Neural progenitor cell (in vitro differentiated cells): ENCODE measurements around the gene TUBB3. TPM values are rescaled to one million over a fixed set of nuclear protein-coding genes. Genes with fewer than 3 reads are reported as not detected.

Experiments
- DNase-seq: peaks from one replicate; pipeline ENCODE4 v3.0.0-alpha.2; 2016; ENCODE audit warnings: low spot score
- H2AFZ ChIP-seq: fragments of 200-600 bp; sonication (generic); replicated peaks from 2 replicates; pipeline ENCODE4 v1.6.1; 2016; ENCODE audit warnings: antibody characterized with exemption
- H3F3A ChIP-seq: fragments of 200-600 bp; sonication (generic); 2 replicates; pipeline ENCODE4 v1.6.1; 2016; ENCODE audit warnings: antibody characterized with exemption, low read depth
- H3K27ac ChIP-seq: fragments of 200-600 bp; sonication (generic); 2 replicates; pipeline ENCODE4 v1.5.1; 2016; ENCODE audit warnings: mild to moderate bottlenecking
- H3K27me3 ChIP-seq: fragments of 200-600 bp; sonication (generic); 2 replicates; pipeline ENCODE4 v1.6.1; 2016; ENCODE audit warnings: mild to moderate bottlenecking, moderate library complexity
- H3K36me3 ChIP-seq: fragments of 200-600 bp; sonication (generic); 2 replicates; pipeline ENCODE4 v1.5.1; 2016
- H3K4me1 ChIP-seq: fragments of 200-600 bp; sonication (generic); 2 replicates; pipeline ENCODE4 v1.6.1; 2016; ENCODE audit warnings: mixed run types
- H3K4me2 ChIP-seq: fragments of 200-600 bp; sonication (generic); 2 replicates; pipeline ENCODE4 v1.6.1; 2016
- H3K4me3 ChIP-seq: fragments of 200-600 bp; sonication (generic); 2 replicates; pipeline ENCODE4 v1.5.1; 2016
- H3K79me2 ChIP-seq: fragments of 200-600 bp; sonication (generic); 2 replicates; pipeline ENCODE4 v1.6.1; 2016; ENCODE audit warnings: low read depth
- H3K9ac ChIP-seq: fragments of 200-600 bp; sonication (generic); 2 replicates; pipeline ENCODE4 v1.6.1; 2016
- H3K9me3 ChIP-seq: fragments of 200-600 bp; sonication (generic); 2 replicates; pipeline ENCODE4 v1.5.1; 2016; ENCODE audit warnings: low read depth
- H4K20me1 ChIP-seq: fragments of 200-600 bp; sonication (generic); 2 replicates; pipeline ENCODE4 v1.6.1; 2016; ENCODE audit warnings: low read depth
- H3K27ac Mint-ChIP-seq: 3 replicates; pipeline ENCODE4 v1.8.0; 2021; ENCODE audit warnings: mixed read lengths
- H3K27me3 Mint-ChIP-seq: 2 replicates; pipeline ENCODE4 v1.8.0; 2022; ENCODE audit warnings: low read depth, mild to moderate bottlenecking, inconsistent platforms, moderate library complexity, mixed read lengths; ENCODE audit not compliant: insufficient read depth
- H3K36me3 Mint-ChIP-seq: 3 replicates; pipeline ENCODE4 v1.8.0; 2021; ENCODE audit warnings: mixed read lengths
- H3K4me1 Mint-ChIP-seq: 3 replicates; pipeline ENCODE4 v1.8.0; 2021; ENCODE audit warnings: mixed read lengths
- H3K4me3 Mint-ChIP-seq: 3 replicates; pipeline ENCODE4 v1.8.0; 2021; ENCODE audit warnings: mild to moderate bottlenecking, moderate library complexity, mixed read lengths
- H3K9me3 Mint-ChIP-seq: 3 replicates; pipeline ENCODE4 v1.8.0; 2020; ENCODE audit warnings: mixed read lengths
- CTCF ChIP-seq: fragments of 200-600 bp; sonication (generic); IDR thresholded peaks from 2 replicates; pipeline ENCODE4 v1.5.1; 2017; ENCODE audit warnings: antibody characterized with exemption, mild to moderate bottlenecking
- EZH2 ChIP-seq: fragments of 200-600 bp; sonication (generic); IDR thresholded peaks from 2 replicates; pipeline ENCODE4 v1.6.1; 2017; ENCODE audit warnings: antibody characterized with exemption, mild to moderate bottlenecking, moderate library complexity
- EZH2phosphoT487 ChIP-seq: fragments of 200-600 bp; sonication (generic); IDR thresholded peaks from 2 replicates; pipeline ENCODE4 v1.6.1; 2017; ENCODE audit warnings: antibody characterized with exemption
- total RNA-seq: library from RNA; depleted of rRNA; stranded (reverse); fragments of >200 nt; gene quantifications from 2 replicates; pipeline ENCODE4 v1.2.3, GENCODE V29; 2015; ENCODE audit warnings: low replicate concordance

TUBB3 gene
- total RNA-seq, 1 donor from 2014 or later: 41.4 TPM

GRCh38 chr16:89915303-89916232 is 7.6 kb upstream of the TUBB3 start:
- no peak for TF ChIP-seq EZH2phosphoT487
- TF ChIP-seq EZH2: no peak
- no peak for TF ChIP-seq CTCF
- H3K9ac ChIP-seq: no peak overlapping the region
- no peak overlapping the region for H3K4me3 Mint-ChIP-seq
- no peak overlapping the region for H2AFZ ChIP-seq
- peaks cover 3% of the 10 kb centered on the region for H3K27me3 ChIP-seq
- H3K27ac ChIP-seq: no peak overlapping the region
- H3K4me1 ChIP-seq: peaks cover 15% of the 10 kb centered on the region
- H3K9me3 ChIP-seq: no peaks in the 10 kb centered on the region
- DNase-seq: no peak
- no peak overlapping the region for H3K4me3 ChIP-seq
- H3K36me3 ChIP-seq: no peaks in the 10 kb centered on the region
- H3K36me3 Mint-ChIP-seq: peaks cover 4% of the 10 kb centered on the region
- H3K4me1 Mint-ChIP-seq: peaks cover 8% of the 10 kb centered on the region
- no peak overlapping the region for H3K27ac Mint-ChIP-seq
- no peak overlapping the region for H3K4me2 ChIP-seq
- no peaks in the 10 kb centered on the region for H3K79me2 ChIP-seq
- H3K27me3 Mint-ChIP-seq: peaks cover 18% of the 10 kb centered on the region
- H3K9me3 Mint-ChIP-seq: peaks cover 2% of the 10 kb centered on the region
- H3F3A ChIP-seq: peaks cover 23% of the 10 kb centered on the region
- H4K20me1 ChIP-seq: no peaks in the 10 kb centered on the region

GRCh38 chr16:89917773-89918452 is 5.2 kb upstream of the TUBB3 start:
- no peaks in the 10 kb centered on the region for H3K79me2 ChIP-seq
- peak; percentile 56 for DNase-seq
- H3K4me1 ChIP-seq: peaks cover 32% of the 10 kb centered on the region
- Mint-ChIP-seq H3K4me3 (peak overlapping the region; percentile 57), H3K27ac (no peak overlapping the region), H3K36me3 (peaks cover 4% of the 10 kb centered on the region), H3K4me1 (peaks cover 20% of the 10 kb centered on the region), H3K9me3 (peaks cover 2% of the 10 kb centered on the region), H3K27me3 (peaks cover 23% of the 10 kb centered on the region)
- no peaks in the 10 kb centered on the region for H4K20me1 ChIP-seq
- peaks cover 46% of the 10 kb centered on the region for H3F3A ChIP-seq
- no peak overlapping the region for H3K9ac ChIP-seq
- peak; percentile 41 for TF ChIP-seq EZH2
- no peak for TF ChIP-seq EZH2phosphoT487
- H3K27ac ChIP-seq: no peak overlapping the region
- H3K27me3 ChIP-seq: peaks cover 15% of the 10 kb centered on the region
- no peaks in the 10 kb centered on the region for H3K36me3 ChIP-seq
- H3K4me3 ChIP-seq: peak overlapping the region; percentile 49
- peak overlapping the region; percentile 77 for H3K4me2 ChIP-seq
- peak overlapping the region; percentile 94 for H2AFZ ChIP-seq
- no peaks in the 10 kb centered on the region for H3K9me3 ChIP-seq

- TF ChIP-seq EZH2 (no peak), CTCF (peak; percentile 53), EZH2phosphoT487 (no peak)
These were observed 4.4 kb upstream of the TUBB3 start, which contains the start of gene MC1R for GRCh38 chr16:89918453-89919347. Gene MC1R (plus strand): TSS chr16:89918862. CDS start chr16:89919259, 397 bp downstream.

More at GRCh38 chr16:89918453-89919347, 4.4 kb upstream of the TUBB3 start, which contains the start of gene MC1R:
- no peak within 1 kb of the TSS for H3K27ac Mint-ChIP-seq
- H3K9ac ChIP-seq: no peak within 1 kb of the TSS
- H3K4me1 ChIP-seq: peaks cover 35% of the 10 kb centered on the region
- H3K4me2 ChIP-seq: peak within 1 kb of the TSS; percentile 77
- H2AFZ ChIP-seq: peak within 1 kb of the TSS; percentile 94
- H3K36me3 Mint-ChIP-seq: peaks cover 4% of the 10 kb centered on the region
- peaks cover 4% of the 10 kb centered on the region for H4K20me1 ChIP-seq
- H3F3A ChIP-seq: peaks cover 45% of the 10 kb centered on the region
- H3K4me1 Mint-ChIP-seq: peaks cover 20% of the 10 kb centered on the region
- peak; percentile 62 for DNase-seq
- peak within 1 kb of the TSS; percentile 49 for H3K4me3 ChIP-seq
- no peak within 1 kb of the TSS for H3K27ac ChIP-seq
- peaks cover 2% of the 10 kb centered on the region for H3K9me3 Mint-ChIP-seq
- no peaks in the 10 kb centered on the region for H3K79me2 ChIP-seq
- H3K27me3 Mint-ChIP-seq: peaks cover 23% of the 10 kb centered on the region
- no peaks in the 10 kb centered on the region for H3K9me3 ChIP-seq
- no peaks in the 10 kb centered on the region for H3K36me3 ChIP-seq
- H3K27me3 ChIP-seq: peaks cover 18% of the 10 kb centered on the region
- peak within 1 kb of the TSS; percentile 57 for H3K4me3 Mint-ChIP-seq
